AG09319 (cell line): Measurements from ENCODE around the gene MORF4L2.
"Not testable (repeated sequence)": the region's sequence is repeated elsewhere in the genome, so short reads cannot be mapped to it uniquely, and the experiment has no call there.

Experiments used
- DNase-seq: peaks from one replicate; pipeline ENCODE4 v3.0.0-alpha.2; 2010; ENCODE audit warnings: low read depth; ENCODE audit errors: extremely low read depth
- TF ChIP-seq, protein P1 (sequence below): IDR thresholded peaks from 2 replicates; pipeline ENCODE4 v1.5.1; 2011; ENCODE audit warnings: low read depth, mild to moderate bottlenecking, inconsistent platforms, low read length, moderate library complexity

MORF4L2 gene

DNA sequence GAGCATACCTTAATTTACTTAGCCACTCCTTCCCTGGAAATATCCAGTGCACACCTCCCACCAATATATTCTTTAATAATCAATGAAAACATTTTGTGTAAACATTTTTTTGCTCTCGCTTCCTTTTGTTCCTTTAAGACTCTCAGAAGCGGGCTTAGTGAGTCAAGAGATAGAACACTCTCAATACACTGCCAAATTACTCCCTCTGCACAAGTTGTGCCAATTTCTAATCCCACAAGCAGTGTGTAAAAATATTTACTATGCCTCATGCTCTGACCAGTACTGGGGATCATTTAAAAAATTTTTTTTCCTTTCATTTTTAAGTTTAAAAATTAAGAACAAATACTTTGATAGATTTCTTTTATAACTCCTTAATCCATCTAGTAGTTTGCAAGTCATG, 5.1 kb downstream of the MORF4L2 start:
- no peak for DNase-seq

DNA sequence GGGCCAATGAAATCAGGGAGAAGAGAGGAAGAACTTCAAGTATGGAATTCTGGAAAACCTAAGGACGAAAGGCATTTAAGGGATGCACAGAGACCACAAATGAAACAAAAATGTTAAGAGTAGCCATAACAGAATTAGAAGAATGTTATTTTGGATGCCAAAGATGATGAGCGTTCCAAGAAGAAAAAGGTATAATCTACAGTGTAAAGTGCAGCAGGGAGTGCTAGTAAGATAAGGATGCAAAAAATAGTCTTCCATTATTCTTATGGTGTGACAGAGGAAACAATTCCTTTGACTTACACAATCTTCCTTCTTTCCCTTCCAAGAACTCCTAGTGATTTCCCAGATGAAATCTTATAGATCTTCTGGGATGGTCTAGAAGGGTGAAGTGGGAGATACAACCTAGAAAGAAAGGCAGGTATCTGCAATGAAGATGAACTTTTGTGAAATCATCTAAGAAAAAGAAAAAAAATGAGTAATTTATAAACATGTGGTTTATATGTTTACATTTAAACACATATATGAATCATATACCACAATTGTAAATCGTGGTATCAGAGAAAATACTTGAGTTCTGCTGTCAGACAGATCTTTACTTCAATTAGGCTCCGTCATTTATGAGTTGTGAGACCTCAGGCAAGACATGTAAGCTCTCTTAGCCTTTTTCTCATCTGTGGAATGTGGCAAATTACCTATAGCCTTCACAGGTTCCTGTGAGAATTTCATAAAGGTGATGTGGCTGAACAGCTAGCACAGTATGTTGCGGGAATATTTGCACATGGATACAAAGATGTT, 8.1 kb downstream of the MORF4L2 start:
- DNase-seq = no peak

More for the DNA sequence above, 5.1 kb downstream of the MORF4L2 start:
- TF ChIP-seq, protein P1, sequence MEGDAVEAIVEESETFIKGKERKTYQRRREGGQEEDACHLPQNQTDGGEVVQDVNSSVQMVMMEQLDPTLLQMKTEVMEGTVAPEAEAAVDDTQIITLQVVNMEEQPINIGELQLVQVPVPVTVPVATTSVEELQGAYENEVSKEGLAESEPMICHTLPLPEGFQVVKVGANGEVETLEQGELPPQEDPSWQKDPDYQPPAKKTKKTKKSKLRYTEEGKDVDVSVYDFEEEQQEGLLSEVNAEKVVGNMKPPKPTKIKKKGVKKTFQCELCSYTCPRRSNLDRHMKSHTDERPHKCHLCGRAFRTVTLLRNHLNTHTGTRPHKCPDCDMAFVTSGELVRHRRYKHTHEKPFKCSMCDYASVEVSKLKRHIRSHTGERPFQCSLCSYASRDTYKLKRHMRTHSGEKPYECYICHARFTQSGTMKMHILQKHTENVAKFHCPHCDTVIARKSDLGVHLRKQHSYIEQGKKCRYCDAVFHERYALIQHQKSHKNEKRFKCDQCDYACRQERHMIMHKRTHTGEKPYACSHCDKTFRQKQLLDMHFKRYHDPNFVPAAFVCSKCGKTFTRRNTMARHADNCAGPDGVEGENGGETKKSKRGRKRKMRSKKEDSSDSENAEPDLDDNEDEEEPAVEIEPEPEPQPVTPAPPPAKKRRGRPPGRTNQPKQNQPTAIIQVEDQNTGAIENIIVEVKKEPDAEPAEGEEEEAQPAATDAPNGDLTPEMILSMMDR = no peak

DNA sequence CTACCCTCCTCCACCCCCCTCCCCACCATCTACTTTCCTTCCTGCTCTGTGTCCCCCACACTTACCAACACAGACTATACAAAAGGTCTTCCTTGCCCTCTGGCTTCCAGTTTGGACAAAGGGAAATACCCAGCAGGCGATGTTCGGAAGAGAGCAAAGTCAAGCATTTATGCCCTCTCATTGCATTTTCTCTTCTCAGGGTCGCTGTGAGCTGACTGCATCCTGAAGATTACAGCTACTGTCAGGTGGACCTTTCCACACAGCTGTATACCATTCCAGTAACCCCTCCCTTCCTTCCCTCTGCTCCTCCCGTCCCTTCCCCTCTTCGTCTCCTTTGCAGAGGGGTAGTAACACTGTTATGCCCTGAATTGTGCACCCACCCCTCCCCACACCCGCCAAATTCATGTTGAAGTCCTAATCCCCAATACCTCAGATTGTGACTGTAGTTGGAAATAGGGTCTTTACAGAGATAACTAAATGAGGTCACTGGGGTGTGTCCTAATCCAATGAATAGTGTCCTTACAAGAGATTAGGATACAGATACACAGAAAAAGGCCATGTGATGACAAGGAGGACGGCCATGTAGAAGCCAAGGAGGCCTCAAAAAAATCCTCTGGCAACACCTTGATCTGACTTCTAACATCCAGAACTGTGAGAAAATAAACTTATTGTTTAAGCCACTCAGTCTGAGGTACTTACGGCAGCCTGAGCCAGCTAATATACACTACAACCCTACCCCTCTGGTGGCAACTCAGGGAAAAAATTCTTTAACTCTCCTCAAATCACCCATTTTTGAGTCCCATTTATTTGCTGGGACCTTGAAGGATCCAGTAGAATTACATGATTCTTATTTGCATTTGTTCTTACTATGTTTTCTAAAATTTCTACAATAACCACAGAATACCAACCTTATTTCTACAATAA, 11.7 kb downstream of the MORF4L2 start:
- no peak for DNase-seq
- TF ChIP-seq, protein P1 = no peak

More for the DNA sequence above, 8.1 kb downstream of the MORF4L2 start:
- TF ChIP-seq, protein P1 = no peak

DNA sequence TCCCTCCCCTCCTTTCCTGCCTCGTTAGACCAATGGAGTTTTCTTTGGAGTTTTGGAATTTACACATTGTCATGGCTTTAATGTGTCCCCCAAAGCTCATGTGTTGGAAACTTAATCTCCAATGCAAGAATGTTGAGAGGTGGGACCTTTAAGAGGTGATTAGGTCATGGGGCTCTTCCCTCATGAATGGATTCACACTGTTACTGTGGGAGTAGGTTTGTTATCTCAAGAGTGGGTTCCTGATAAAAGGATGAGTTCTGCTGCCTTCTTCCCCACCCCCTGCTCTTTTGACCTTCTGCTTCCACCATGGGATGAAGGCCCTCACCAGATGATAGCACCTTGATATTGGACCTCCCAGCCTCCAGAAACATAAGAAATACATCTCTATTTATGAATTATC, 16.8 kb downstream of the MORF4L2 start:
- DNase-seq = no peak
- TF ChIP-seq, protein P1 = no peak

DNA sequence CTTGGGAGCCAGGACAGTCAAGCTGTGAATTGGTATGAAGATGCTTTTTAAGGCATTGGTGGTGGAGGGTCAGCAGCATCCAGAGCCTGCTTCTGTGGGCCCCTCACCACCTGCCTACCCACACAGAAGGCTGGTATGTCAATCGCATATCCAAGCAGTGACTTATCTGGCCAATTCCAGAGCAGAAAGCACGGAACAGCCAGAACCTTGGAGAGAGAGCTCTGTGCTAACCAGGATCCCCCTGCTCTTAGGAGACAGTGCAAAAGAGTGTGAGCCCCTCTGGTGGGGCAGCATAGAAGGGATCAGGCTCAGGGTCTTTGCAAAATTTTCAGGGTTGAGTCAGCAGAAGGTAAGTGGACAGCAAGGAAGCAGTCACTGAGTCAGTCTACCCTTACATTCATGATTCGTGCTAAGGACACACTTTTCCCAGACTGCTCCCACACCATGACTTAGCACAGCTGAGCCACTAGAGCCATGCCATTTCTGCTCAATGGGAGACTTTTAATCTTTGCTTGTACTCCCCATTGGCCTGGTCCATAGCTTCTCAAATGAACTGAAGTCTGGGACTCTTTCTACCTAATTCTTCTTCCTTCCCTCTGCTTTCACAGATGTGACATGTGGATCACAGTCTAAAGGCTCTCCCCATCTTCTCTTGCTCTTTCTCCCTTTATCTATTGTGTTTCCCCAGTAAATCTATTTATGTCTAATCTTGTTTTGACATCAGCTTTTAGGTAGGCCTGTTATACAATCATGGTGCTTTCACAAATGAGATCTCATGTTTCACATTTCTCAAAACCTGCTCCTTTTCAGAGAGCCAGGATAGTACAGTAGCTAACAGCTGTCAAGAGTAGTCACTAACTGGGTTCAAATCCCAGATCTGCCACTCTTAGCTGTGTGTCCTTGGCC, 20.0 kb downstream of the MORF4L2 start:
- TF ChIP-seq, protein P1 = no peak
- no peak for DNase-seq

DNA sequence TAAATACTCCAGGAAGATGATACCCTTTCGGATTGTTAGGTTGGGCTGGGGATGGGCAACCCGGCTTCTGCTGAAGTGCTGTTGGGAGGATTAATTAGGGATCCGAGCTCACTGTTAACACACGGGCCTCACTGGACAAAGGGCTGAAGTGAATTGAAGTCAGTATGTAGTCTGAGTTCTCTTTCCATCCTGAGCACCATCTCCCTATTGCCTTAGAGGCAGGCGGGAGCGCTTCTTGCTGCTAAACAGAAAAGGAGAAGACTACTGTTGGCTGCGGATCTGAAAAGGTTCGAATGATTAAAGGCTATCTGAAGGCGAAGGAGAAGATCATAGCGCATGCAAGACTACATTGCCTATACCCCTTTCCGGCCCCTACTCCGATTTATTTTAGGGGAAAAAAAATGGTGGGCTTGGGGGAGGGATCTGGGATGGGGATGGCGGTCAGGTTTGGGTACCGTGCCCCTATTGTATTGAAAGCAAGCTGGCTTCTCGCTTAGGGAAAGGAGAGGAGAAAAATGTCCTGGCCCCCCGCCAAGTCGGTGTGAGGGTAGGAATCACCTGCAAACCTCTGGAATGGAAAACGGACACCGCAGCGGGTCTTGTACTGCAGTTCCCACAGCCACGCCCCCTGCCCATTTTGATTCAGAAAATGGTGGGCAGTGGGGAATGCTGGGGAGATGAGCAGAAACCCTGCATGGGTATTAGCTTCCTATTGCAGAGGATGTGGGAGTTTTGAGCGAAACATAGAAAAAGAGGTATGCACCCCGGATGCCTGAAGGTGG, 22.3 kb downstream of the MORF4L2 start:
- DNase-seq = no peak

DNA sequence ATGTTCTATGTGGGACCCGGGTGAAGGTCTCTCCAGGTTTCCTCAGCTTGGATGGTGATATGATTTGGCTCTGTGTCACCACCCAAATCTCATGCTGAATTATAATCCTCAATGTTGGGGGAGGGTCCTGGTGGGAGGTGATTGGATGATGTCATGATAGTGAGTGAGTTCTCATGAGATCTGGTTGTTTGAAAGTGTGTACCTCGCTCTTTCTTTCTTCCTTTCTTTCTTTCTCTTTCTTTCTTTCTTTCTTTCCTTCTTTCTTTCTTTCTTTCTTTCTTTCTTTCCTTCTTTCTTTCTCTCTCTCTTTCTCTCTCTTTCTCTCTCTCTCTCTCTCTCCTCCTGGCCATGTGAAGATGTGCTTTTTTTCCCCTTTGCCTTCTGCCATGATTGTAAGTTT, 27.0 kb downstream of the MORF4L2 start:
- not testable (repeated sequence) for DNase-seq

More for the DNA sequence above, 22.3 kb downstream of the MORF4L2 start:
- TF ChIP-seq, protein P1 = no peak
